ENCODE measurements around the gene SHB. TPM values are rescaled to one million over a fixed set of nuclear protein-coding genes. Genes with fewer than 3 reads are reported as not detected.

Gene SHB
- total and polyA plus RNA-seq, 2 of the 8 experiments (the other 6 are each of a cell fraction or from before 2014, with no cell fraction given), result 4.1 to 12.6 TPM

- TF ChIP-seq EP300 (IDR thresholded peaks at IDR 0.05; ENCODE audit: borderline replicate concordance in 1 of 2, low read depth in 2 of 2, low read length in 2 of 2) (no peak), BACH1 (IDR thresholded peaks at IDR 0.05; ENCODE audit: low read length) (no peak), HDAC6 (IDR thresholded peaks at IDR 0.05; ENCODE audit: low read depth, low read length) (no peak), CHD2 (IDR thresholded peaks at IDR 0.05; ENCODE audit: low read length) (no peak)
These were observed 94.4 kb downstream of the SHB start (continued) for GRCh38 chr9:37974506-37975173.
